IPS-NIHi11 (cell line): ENCODE results near the gene EREG.

ENCODE experiments used
- DNase-seq: peaks from one replicate; pipeline ENCODE4 v3.0.0; 2012; ENCODE audit warnings: mixed read lengths, low spot score

The EREG gene

GRCh38 chr4:74344031-74344430 lies 20.9 kb upstream of the EREG start:
- no peak for DNase-seq

GRCh38 chr4:74353858-74354257 lies 11.1 kb upstream of the EREG start:
- no peak for DNase-seq

DNA sequence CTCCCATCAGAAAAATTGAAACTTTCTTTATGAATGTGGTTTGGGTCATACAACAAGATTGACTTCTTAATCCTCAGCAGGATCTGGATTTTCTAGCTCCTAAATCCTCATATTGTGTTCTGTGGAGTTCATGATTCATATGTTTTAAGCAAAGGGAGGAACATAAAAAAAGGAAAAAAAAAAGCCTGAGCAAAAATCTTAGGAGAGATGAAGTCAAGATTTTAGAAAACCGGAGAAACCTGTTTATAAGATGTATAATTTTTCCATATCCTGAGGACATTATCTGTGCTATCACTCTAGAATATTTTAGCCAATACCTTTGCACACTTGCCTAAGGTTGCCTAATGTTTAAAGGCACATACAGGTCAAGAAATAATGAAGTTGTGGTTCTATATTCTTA lies 7.0 kb upstream of the EREG start:
- DNase-seq, result no peak

- DNase-seq, result no peak
Measured at GRCh38 chr4:74361671-74362070, 3.3 kb upstream of the EREG start.

DNA sequence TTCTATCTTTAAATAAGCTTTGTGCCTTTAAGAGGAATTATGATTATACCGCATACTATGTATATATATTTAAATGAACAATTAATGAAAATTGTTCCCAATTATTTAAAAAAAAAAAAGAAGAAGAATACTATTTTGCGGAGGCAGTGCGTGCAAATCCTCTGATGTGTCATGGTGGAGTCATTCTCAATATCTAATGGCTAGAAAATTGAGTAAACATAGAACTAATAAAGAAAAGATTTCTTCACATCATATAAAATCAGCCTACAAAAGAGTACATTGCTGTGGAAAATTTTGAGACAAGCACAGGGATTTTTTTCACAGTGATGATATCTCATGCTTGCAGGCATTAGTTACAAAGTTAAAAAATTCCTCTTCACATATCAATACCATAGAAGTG lies 2.6 kb upstream of the EREG start:
- no peak for DNase-seq

DNA sequence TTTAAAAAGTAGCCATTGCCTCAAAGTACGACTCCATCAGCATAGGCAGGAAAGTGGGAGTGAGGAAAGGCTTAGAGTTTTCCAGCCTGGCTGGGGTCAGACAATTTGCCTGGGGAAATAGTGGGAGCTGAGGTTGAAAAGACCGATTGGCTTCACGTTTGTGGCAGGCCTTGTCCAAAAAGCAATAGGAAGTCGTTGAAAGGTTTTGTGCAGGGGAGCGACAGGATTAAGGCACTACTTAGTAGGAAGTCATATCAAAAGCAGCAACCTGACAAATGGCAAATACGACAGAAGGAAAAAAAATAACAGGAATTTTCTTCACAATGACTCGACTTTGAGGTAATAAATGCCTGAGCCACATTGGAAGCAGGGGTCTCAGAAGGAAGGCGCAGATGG lies 691 bp upstream of the EREG start:
- no peak for DNase-seq

- DNase-seq, result peak; percentile 30
Measured at GRCh38 chr4:74365761-74366160, 816 bp downstream of the EREG start.

DNA sequence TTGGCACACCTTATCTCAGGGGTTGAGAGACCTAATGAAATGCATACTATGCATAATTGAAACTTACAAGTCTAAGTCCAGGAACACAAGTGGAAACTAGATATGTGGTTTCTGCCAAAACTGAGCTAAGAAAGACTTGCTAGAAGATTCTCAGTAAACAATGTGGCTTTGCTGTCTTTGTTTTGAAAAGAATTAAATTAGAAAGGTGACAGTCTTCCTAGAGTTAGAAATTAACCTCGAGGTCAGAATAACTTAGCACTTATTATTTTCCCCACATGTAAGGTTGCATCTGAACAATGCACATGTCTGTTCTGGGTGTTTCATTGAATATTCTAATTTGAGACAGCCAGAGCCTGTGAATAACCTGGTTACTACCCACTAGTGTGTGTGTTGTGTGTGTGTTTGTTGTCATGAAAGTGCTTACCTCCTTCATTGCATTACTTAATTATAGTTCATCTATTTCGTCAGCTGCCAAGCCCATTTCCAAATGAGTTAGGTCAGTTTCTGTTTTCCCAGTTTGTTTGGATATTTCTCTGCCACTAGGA lies 1.5 kb downstream of the EREG start:
- no peak for DNase-seq

- DNase-seq, result no peak
Measured at GRCh38 chr4:74367656-74368290, 2.8 kb downstream of the EREG start.

- no peak for DNase-seq
Measured at GRCh38 chr4:74368596-74368995, 3.7 kb downstream of the EREG start.

DNA sequence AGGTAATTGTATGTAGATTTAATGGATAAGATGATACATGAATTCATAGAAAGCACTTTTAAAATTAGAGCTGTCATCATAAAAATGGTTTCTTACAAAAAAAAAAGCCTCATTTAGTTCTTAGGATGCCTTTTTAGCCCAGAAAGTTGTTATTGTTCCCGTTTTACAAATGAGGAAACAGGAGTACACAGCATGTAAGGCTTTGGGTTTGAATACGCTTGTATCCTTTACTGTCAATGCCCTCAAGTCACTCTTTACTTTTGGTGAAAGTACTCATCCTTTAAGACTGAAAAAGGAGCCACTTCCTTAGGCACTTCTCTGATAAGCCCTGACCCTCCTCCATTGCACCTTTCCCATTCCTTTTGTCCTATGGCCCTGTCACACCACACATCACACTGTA lies 4.9 kb downstream of the EREG start:
- no peak for DNase-seq

- peak; percentile 57 for DNase-seq
Measured at GRCh38 chr4:74370912-74371311, 6.0 kb downstream of the EREG start.

- no peak for DNase-seq
Measured at GRCh38 chr4:74374128-74374527, 9.2 kb downstream of the EREG start.

GRCh38 chr4:74374561-74375327 lies 9.8 kb downstream of the EREG start:
- no peak for DNase-seq

- DNase-seq, result no peak
Measured at GRCh38 chr4:74375824-74376426, 11.0 kb downstream of the EREG start.

DNA sequence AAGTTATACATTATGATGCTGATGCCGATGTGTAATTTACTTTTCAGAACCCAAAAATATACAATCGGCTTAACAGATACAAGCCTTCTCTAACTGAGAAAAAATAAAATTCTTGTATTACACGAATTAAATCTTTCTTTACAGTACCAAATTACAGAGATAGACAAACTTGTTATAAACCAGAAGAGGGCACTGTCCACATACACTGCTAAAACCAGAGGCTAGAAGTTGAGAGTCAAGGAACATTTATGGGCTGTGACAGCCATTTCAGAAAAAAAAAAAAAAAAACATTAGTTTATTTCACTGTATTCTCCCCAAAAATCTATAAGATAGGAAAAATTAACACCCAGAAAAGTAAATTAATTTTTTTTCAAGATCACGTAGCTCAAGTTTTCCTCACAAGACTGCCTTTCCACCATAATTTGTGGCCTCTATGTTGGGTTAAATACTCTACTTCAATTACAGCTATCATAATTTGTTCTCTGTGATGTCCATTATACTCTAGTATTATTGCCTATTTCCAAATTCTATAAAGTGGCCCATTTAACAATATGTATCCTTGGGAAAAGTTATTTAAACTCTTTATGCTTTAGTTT lies 12.0 kb downstream of the EREG start:
- DNase-seq, result peak; percentile 48

DNA sequence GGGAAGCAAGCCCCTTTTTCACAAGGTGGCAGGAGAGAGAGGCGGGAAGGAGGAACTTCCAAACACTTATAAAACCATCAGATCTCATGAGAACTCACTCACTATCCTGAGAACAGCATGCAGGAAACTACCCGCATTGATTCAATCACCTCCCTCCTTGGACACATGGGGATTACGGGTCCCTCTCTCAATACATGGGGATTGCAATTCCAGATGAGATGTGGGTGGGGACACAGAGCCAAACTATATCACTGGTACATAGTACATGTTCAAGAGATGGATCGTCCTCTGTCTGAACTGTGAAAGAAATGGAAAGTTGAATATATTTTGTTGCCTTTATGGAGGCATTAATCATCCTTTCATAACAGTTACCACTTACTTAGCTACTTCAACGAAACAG lies 12.8 kb downstream of the EREG start:
- DNase-seq, result no peak

DNA sequence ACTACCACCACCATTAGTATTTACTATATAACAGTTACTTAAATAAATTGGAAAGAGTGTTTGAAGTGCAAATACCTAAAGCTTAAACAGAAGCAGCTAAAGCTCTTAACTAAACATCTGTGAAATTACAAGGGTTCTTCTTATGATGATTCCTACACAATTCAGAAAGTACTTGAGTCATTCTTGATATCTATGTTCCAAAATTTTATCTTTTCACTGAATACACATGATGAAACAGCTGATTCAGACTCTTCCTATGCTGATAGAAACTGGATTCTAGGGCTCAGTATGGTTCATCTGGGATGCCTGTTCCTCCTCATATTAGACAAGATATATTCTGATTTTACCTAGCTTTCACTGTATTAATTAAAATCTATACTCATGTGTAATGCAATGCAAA lies 13.6 kb downstream of the EREG start:
- no peak for DNase-seq

DNA sequence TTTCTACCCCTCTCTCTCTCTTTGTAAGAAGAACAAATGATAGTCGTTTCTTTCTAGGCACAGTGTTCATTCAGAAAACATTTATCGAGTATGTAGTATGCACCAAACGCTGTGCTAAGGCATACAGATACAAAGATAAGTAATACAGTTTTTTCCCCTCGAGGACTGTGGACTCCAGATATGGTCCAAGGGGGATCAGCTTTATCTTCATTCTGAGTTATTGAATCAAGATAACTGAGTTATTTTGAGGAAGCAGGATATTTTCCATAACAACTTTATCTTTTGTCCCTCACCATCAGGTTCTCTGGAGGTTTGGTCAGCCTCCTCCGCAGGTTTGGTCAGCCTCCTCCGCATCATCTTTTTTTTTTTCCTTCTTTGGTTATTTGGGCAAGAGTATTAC lies 15.0 kb downstream of the EREG start:
- no peak for DNase-seq

- DNase-seq, result no peak
Measured at GRCh38 chr4:74385386-74385785, 20.4 kb downstream of the EREG start.

- DNase-seq, result no peak
Measured at GRCh38 chr4:74386159-74386558, 21.2 kb downstream of the EREG start.

- no peak for DNase-seq
Measured at GRCh38 chr4:74387790-74388189, 22.8 kb downstream of the EREG start.

DNA sequence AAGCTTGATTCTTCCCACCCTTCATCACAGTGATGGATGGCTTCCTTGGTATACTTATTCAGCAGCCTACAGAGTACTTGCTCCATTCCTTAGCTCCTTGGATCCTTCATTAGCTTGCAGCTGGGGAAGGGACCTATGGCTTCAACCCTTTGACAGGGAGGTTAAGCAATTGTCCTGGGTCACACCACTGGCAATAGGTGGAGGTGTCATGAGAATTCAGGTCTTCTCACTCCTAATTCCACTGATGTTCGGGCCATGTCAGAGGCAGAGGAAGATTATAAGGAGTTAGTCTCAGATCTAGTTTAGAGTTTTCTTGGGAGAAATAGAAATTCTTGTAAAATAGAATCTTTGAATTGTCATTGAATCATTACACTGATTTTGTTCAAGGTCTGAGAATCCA lies 24.5 kb downstream of the EREG start:
- no peak for DNase-seq
